Neural cell (in vitro differentiated cells): ENCODE measurements around the gene FLAD1.

ENCODE experiments used
- EZH2 ChIP-seq: fragments of 200-600, 300-800 bp; shearing (Covaris generic), sonication (generic); IDR thresholded peaks from 2 replicates; pipeline ENCODE4 v1.6.1; 2014; ENCODE audit warnings: antibody characterized with exemption, low read length, borderline replicate concordance, mild to moderate bottlenecking; ENCODE audit not compliant: insufficient read depth, poor library complexity, severe bottlenecking
- MXI1 ChIP-seq: fragments of 450-650 bp; conservative IDR thresholded peaks from 2 replicates; pipeline ENCODE4 v1.6.1; 2014; ENCODE audit warnings: antibody characterized with exemption, mild to moderate bottlenecking; ENCODE audit not compliant: poor library complexity, severe bottlenecking
- TAF1 ChIP-seq: IDR thresholded peaks from 2 replicates; pipeline ENCODE4 v1.6.1; 2012; ENCODE audit warnings: low read depth

GRCh38 chr1:155012776-155013602 is 29.8 kb downstream of the FLAD1 start:
- TF ChIP-seq EZH2 = no peak
- no peak for TF ChIP-seq TAF1
- no peak for TF ChIP-seq MXI1
